Measurements from ENCODE around the gene GUCA2B.

Gene GUCA2B

DNA sequence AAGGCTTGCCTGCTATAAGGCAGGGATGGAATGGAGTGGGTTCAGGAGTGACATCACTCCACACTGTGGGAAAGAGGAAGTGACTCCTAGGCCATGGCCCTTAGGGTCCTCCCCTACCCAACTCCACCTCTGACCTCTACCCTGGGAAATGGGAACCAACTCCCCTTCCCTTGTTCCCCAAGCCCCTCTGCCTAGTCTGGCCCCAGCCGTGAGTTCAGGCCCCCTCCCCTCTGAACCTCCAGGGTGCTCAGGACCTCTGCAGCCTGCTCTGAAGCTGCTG lies 15.1 kb downstream of the GUCA2B start:
- DNase-seq = no peak

DNA sequence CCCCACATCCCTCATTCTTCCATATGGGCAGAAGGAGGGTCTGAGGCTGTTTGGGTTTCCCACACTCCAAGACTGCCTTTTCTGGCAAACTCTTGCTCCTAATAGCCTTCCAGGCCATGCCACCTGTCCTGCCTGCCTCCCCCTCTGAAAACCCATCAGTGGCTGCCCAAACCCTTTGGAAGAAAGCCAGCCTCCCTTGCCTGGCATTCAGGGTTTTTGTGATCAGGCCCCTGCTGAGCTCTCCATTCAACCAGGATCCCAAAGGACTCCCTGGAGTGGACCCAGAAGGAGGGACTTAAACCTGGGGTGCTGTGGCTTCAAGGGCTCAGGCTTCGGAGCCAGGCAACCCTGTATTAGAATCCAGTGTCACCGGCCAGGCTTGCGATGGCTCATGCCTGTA lies 15.6 kb downstream of the GUCA2B start:
- no peak for DNase-seq

DNA sequence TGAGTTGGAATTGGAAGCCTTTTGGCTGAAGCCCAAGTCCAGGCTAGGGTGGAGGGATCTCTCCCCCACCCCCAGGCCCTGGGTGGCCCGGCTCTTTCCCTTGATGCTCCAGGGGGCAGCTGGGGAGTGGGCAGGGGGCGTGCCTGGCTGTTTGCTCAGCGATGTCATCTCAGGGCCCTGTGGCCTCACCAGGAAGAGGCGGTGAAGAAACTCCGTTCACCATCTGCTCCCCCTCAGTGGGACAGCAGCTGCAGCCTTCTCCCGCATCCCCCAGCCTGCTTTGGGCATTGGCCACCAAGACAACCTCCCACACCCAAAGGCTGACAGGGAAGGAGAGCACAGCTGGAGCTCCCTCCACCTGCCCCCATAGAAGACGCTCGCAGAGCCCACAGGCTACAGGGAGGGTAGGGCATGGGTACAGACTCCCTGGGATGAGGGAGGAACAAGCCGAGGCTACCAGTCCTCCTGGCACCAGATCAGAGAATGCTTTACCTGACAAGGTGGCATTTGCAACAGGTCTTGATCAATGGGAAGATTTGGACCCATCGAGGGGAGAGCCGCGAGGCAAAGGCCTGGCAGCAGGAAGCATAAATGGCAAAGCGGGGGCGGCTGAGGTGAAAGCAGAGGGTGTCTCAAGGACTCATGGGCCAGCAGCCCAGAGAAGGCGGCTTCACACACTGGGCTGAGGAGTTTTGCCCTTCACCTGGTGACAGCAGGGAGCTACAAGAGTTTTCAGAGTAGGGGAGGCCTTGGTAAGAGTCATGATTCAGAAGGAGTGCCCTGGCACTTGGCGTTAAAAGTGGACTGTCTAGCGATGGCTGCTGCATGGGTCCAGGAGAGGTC lies 17.8 kb downstream of the GUCA2B start:
- DNase-seq = no peak

DNA sequence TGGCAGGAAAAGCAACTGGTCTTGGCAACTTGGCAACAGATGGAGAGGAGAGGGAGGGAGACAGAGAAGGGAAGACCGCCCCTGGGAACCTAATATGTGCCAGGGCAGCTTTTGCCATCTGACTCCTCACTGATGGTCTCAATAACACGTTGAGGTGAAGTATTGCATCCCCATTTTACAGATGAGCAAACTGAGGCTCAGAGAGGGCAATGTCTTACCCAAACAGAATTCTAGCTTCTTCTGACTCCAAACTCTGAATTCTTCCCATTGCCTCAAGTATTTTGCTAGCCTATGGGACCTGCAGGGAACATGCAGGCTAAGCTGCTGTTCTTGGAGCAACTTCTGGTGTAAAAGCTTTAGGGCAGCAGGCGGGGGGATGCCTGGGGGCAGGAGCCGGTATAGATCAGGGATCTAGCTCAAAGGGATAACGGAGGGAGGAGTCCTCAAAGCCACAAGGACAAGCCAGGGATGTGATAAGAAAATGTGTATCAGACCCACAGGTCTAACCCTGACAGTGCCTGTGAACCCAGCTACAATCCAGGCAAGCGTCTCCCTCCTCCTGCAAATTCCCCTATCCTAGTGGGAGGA lies 18.6 kb downstream of the GUCA2B start:
- DNase-seq = no peak

DNA sequence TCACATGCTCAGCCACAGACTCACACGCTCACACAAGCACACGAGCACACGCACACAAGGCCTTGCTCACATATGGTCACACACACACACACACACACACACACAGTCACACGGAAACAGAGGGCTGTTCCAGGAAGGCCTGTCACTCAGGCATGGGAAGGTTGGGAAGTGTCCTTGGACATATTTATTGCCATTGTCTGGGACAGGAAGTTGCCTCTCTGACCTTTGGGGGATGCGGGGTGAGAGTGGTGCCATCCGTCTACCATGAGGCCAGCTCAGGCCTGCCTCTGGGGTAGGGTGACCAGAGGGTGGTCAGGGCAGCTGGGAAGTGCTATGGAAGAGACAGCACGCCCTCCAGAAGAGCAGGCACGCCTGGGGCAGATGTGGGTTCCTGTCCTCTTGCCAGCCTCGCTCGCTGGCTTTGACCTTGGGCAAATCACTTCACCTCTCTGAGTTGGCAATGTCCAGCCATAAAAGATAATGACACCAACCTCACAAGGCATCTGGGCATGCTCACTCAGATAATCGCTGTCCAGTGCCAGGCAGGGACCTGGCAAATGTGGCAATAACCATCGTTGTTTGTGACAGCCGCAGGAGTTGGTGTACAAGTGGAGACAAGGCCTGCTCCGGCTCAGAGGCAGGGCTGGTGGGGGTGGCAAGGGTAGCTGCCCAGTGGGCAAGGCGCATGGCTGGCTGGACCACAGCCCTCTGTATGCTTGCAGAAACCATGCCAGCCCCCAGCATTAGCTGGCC lies 19.3 kb downstream of the GUCA2B start:
- peak; percentile 15 for DNase-seq

DNA sequence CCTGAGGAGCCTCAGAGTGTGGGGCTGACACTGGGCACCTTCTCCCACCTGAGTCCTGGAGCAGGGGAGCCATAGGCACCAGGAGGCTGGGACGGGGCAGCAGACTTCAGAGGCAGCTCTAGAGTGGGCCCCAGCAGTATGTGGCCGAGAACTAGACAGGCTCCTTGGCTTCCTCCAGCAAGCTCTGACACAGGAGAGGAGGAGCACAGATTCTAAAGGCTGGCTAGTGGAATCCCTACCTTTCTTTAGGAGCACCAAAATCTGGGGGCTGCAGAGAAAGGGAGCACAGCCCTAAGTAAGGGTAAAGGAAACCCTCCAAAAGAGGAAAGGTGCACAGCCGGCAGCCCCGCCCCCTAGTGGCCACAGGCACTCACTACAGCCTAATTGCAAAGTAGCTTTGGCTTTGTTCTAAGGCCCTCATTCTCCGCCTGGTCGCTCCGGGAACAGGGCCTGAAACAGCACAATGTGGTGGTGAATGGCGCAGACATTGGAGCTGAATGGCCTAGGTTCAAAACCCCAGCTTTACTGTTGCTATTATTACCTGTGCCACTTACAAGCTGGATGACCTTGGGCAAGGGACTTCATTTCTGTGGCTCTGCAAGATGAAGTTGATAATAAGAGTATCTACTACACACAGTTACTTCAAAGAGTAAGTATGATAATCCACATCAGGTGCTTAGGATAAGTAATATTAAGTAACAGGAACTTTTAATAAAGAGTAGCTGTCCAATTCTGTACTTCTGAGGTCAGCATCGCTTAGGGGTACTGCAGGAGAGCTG lies 20.1 kb downstream of the GUCA2B start:
- DNase-seq = peak; percentile 47

DNA sequence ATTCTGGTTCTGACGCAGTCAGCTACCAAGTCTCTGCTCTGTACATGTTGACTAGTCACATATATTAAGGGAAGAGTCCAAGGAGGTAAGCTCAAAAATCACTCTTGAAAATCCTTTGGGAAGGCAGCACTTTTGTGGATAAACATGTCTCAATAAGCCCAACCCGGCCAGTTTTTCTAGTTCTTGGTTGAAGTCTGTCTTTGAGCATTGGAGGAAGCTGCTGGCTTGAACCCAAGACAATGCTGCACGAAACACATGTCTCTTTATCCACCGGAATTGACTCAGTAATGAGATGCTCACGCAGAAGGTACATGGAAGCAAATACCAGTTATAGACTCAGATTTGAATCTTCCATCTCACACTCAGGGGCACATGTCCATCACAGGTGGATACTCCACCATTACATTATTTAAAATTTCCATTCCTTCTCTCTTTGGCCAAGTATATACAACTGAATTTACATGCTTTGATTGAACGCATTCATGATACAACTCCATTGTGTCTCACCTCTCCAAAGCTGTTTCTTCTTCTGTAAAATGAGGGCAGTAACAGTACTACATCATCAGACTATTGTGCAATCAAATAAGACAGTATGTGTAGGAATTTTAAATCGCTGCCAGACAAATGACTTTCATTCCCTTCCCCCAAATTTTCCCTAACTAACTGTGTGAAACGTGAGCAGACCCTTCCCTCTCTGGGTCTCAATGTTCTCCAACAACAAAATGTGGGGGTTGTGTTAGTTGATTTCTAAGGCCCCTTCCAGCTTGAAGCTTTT lies 20.9 kb downstream of the GUCA2B start:
- peak; percentile 65 for DNase-seq

DNA sequence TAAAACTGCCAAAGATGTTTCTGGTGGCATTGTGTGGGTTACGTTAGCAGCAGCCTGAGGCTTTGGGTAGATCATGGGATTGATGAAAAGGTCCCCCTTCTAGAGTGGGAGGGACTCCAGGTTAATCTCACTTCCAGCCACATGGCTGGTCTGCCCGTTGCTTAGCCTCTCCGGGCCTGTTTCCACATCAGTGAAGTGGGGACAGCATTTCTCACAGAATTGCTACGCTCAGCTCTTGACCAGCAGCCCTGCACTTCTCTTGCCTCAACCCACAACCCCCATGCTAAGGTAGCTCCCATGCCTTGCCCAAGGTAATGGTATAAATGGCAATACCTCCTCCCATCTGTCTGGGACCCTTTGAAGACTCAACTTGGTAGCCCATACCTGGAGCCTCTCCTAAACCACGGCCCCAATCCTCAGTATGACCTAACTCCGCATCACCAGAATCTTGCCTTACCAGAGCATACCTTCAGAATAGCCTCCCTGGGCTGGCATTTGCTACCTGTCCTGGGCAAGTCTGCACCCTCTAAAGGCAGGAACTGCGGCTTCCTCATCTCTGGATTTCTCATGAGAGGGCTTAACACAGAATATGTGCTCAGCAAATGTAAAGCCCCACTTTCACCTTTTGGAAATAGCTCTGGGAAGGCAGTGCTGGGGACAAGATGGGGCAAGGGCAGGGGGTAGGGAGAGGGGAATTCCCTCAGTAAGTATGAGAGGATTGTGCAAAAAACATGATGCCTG lies 22.3 kb downstream of the GUCA2B start:
- no peak for DNase-seq

DNA sequence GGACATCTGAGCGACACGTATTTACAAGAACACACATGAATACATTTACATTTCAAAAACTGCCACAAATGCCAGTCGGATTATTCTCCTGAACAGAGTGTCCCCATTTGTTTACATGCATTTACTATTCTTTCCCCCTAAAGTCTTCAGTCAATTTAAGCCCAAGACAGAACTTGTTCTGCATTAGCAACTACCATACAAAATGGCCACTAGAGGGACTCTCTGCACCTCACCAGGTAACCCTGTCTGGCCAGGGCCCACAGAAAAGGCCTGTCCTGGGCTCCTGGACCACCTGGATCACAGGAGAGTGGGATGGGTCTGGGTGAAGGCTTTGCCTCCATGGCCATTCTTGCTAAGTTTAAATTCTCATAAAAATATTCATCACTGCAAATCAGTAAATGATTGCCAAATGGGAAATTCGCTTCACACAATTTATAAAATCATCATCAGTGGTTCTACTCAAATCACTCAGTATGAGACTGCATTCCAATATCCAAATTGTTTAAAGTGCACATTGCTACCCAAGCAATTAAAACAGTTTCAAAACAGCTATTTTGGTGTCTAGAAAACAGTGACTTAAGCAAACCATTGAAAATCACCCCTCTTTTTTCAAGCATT lies 23.8 kb downstream of the GUCA2B start:
- peak; percentile 41 for DNase-seq

DNA sequence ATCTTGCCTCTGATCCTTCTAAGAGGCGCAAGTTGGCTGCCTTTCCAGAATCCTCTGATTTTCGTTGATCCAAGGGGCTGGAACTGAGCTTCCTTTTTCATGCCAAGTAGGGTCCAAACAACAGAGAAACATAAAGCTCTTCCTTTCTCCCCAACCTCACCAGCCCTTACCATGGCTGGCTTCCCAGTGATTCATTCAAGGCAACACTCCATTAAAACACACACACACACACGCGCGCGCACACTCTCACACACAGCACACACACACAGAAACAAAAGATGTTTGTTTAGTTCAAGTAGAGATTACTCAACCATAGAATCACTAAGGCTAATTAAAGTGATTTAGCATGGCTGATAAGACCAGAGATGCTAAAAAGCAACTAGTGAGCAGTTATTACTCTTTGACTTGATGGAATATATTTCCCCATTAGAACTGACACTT lies 24.4 kb downstream of the GUCA2B start:
- DNase-seq = peak; percentile 92

DNA sequence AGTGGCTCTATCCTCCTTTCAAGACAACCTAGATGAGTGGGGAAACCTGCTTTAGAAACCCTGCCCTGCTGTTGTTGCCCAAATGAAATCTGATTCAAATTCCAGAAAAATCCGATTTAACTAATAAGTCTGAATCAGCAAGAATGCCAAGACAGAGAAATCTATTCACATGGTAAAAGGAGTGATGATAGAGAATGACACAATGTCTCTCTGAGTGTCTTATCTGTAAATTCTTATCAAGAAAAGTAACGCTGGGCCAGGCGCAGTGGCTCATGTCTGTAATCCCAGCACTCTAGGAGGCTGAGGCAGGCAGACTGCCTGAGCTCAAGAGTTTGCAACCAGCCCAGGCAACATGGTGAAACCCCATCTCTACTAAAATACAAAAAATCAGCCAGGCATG lies 25.0 kb downstream of the GUCA2B start:
- peak; percentile 20 for DNase-seq

DNA sequence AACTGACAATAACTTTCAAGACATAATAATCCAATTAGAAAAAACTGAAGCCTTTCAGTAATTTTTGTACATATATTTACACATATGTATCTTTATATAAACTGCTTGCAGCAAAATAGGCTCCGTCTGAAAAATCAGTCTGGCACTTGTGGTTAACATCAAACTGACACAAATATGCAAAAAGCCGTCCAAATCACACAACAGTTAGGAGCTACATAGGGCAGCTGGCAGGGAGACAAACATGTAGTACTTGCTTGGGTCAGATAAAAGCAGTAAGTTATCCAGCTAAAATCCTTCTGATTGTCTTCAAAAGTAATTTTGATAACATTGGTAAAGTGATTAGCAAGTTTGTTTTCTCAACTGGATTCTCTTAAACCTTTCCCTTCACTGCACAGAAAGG lies 26.1 kb downstream of the GUCA2B start:
- peak; percentile 74 for DNase-seq

DNA sequence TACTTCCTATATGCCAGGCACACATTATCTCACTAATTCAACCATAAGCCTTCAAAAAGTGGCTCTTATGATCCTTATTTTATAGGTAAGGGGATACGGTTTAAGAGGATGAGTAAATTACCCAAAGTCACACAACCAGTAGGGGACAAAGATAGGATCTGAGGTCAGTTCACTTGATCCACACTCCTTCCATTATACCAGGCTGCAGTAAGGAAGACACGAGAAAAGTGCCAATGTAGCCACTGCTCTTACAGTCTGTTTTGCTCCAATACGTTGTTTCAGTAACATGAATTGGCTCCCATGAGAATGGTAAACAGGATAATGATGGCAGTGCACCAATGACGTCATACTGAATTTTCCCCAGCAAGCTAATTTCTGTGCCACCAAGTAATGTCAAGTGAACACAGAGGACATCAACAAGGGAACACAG lies 26.7 kb downstream of the GUCA2B start:
- no peak for DNase-seq

DNA sequence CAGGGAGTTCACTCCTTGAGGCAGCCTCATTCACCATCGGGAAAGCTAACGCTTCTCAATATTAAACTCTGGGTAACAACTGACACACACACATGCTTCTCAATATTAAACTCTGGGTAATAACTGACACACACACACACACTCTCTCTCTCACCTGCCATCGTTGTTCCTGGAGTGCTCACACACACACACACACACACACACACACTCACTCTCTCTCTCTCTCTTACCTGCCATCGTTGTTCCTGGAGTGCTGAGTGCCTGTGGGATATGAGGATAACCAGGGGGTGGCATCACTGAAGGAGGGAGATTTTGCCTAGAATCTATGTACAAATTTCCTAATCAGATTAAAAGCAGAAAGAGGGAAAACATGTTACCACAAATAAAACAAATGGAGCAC lies 28.5 kb downstream of the GUCA2B start:
- no peak for DNase-seq

DNA sequence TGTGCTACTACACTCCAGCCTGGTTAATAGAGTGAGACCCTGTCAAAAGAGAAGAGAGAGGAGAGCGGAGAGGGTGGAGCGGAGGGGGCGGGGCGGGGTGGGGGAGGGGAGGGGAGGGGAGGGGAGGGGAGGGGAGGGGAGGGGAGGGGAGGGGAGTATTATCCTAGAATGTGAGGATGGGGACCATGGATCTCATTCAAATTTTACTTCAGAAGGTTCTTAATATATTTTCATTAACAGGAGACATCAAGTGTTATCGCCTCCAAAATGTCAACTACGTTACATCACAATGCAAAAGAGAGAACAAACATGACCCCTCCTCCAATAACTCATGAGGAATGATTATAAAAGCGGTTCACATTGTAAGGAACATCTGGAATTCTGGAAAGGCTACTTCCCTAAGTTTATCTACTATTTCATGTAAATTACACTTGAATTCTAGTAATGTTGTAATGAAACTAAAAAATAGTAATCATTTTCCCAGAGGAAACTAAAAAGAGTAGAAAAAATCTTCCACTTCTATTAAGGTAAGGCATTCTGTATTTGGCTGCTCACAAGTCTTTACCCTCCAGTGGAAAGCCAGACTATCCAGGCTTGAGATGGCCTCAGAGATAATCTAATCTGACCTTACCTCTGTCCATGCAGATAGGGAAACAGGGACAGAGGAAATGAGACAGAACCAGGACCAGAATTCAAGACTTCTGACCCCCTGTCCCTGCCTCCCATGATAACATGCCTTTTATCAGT lies 30.2 kb downstream of the GUCA2B start:
- DNase-seq = no peak

DNA sequence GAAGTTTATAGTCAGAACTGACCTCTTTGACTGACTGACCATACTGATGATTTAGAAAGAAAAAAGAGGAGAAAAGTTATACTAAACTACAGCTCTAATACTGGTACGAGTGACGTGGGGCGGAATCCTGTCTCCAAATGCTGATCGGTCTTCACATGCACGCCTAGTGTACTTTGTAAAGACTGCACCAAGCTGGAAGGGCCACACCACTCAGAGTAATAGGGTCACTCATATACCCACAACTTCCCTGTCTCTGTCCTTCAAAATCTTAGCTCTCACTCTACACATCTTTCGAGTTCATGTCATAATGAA lies 30.7 kb downstream of the GUCA2B start:
- DNase-seq = no peak

DNA sequence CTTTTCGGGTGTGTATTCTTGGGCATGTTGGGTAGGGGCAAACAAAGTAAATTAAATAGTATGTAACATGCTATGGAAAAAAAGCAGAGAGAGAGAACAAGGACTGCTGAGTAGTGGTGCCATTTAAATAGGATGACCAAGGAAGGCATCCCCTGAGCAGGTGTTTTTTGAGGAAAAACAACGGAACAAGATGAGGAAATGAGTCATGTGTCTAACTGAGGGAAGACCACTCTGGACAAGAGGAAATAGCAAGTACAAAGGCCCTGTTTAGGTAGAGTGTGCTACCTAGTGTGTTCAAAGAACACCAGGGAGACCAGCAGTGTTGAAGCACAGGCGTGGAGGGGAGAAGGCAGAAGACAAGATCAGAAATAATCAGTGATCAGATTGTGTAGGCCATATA lies 31.4 kb downstream of the GUCA2B start:
- DNase-seq = no peak

DNA sequence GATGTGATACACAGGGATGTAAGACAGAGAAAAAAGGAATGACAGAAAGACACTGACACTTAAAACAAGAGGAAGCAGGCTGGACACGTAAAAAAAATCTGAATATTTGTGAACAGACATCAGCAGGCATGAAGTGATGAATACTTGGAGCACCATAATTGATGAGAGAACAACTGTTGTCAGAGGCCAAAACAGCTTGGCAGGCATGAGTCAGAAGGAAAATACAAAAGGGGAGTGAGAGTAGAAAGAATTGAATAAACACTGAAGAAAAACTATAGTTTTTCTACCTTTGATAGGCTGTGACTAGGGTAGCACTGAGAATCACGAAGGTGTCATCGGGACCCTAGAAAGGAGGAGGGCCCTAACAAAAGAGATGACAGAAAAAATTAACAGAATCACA lies 32.9 kb downstream of the GUCA2B start:
- peak; percentile 88 for DNase-seq

DNA sequence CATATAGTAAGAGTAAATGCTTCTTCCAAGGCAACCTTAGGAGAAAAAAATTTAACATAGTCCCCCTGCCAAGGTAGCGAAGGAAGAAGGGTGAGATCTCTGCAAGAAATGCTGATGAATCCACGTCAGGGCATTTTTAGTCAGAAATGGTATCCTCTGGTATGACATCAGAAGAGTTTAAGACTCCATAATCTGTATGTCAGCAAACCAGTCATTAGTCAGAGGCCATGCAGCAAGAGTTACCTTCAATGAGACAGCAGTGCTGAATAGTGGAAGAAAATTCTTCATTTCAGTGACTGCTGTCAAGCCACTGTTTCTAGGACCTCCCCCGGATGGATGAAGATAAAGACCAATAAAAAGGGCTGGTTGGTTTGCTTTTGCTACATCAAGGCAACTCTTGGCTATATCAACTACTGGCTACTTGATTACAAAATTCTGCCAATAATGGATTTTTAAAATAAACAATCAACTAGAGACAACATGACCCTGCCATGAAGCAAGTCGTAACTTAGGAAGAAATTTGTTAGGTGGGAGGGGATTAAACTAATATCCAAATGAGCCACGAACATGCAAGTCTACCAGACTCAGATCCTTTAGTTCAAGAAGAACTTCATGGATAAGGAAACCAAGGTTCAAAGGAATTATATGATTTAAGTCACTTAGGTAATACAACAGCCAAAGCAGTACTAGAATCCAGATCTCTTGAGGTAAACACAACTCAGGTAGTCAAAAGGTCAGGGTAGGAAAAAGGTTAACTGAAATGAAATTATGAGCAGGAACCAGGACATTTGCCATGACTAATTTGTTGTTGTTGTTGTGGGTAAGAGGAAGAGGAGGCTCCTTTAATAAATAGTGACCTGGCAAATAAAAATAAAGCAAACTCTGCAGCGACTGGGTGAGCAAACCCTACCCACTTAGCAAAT lies 37.0 kb downstream of the GUCA2B start:
- DNase-seq = no peak

DNA sequence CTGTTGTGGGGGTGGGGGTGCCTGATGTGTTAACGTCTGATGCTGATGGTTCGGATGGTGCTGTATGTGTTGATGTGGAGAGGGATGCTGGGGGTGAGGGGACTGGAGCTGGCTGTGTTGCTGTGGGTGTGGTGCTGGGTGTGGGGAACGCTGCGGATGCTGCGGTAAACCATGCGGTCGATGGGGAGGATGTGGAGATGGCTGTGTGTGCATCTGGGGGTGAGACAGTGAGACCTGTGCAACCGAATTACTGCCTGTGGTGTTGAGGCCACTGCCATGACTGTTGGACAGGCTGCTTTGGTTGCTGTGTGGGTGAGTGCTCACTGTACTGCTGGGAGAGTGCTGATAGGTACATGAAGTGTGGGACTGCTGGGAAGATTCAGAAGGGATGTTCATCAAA lies 38.1 kb downstream of the GUCA2B start:
- DNase-seq = no peak

Data from fibroblast of skin of right biceps (primary cell).